Panc1 (cell line): ENCODE measurements around the gene UCP2. TPM values are rescaled to one million over a fixed set of nuclear protein-coding genes. Genes with fewer than 3 reads are reported as not detected.
A peak's percentile ranks its signal among the peaks of the same experiment; 100 is the strongest.

ENCODE experiments used
- ATAC-seq: fragments of 200-7000 bp; cut with Tn5 transposase; 2 replicates; pipeline ENCODE4 v1.9.1; 2020; ENCODE audit warnings: mild to moderate bottlenecking, moderate library complexity
- BruUV-seq: library from RNA; stranded (reverse); fragments of 400-500 nt; replicated peaks from 2 replicates; lab custom pipeline; 2021; lab: Mats Ljungman, UMichigan
- CTCF ChIA-PET: fragments of 300-600 bp; sonication (Branson Sonifier 250); formaldehyde crosslinking; loops from one replicate; lab custom pipeline; 2022; ENCODE audit warnings: antibody characterized with exemption; lab: Charles Lee
- POLR2A ChIA-PET: fragments of 300-600 bp; sonication (Branson Sonifier 250); formaldehyde crosslinking; loops from one replicate; lab custom pipeline; 2022; ENCODE audit warnings: antibody characterized with exemption; lab: Charles Lee
- DNase-seq: peaks from one replicate; pipeline ENCODE4 v3.0.0-alpha.2; 2010; ENCODE audit warnings: low read depth, low spot score
- H3K27ac ChIP-seq: 2 replicates; pipeline ENCODE4 v1.5.1; 2011; ENCODE audit warnings: mild to moderate bottlenecking, low read length, inconsistent platforms
- H3K27me3 ChIP-seq: fragments of 200-500 bp; sonication (Bioruptor generic); 2 replicates; pipeline ENCODE4 v1.6.0; 2014; ENCODE audit warnings: low read length, inconsistent platforms; ENCODE audit not compliant: control insufficient read depth, insufficient read depth
- H3K36me3 ChIP-seq: fragments of 200-500 bp; sonication (Bioruptor generic); 2 replicates; pipeline ENCODE4 v1.5.1; 2014; ENCODE audit warnings: inconsistent platforms, mild to moderate bottlenecking, low read length, moderate library complexity; ENCODE audit not compliant: control insufficient read depth, insufficient read depth
- H3K4me1 ChIP-seq: 2 replicates; pipeline ENCODE4 v1.5.1; 2011; ENCODE audit warnings: inconsistent platforms, mild to moderate bottlenecking, low read length, moderate library complexity; ENCODE audit not compliant: control insufficient read depth, insufficient read depth
- H3K4me3 ChIP-seq, 2 experiments: 2 replicates each; pipeline ENCODE4 v1.5.1; 2011 to 2012; ENCODE audit warnings: low read depth in 2 of 2, low read length in 2 of 2, mild to moderate bottlenecking in 2 of 2, inconsistent platforms in 1 of 2, moderate library complexity in 1 of 2
- H3K9me3 ChIP-seq: fragments of 200-500 bp; sonication (Bioruptor generic); 2 replicates; pipeline ENCODE4 v1.5.1; 2014; ENCODE audit warnings: low read depth, mild to moderate bottlenecking, inconsistent platforms, low read length, moderate library complexity; ENCODE audit not compliant: control insufficient read depth, insufficient read depth
- CTCF ChIP-seq: fragments of 450-650 bp; IDR thresholded peaks from 2 replicates; pipeline ENCODE4 v1.5.1; 2017; ENCODE audit warnings: mild to moderate bottlenecking
- POLR2AphosphoS5 ChIP-seq: IDR thresholded peaks from 2 replicates; pipeline ENCODE4 v1.6.1; 2012; ENCODE audit warnings: mild to moderate bottlenecking, low read depth, low read length, moderate library complexity
- REST ChIP-seq, 2 experiments: IDR thresholded peaks; 2 replicates each; pipeline ENCODE4 v1.6.1; 2011 to 2012; ENCODE audit warnings: low read depth in 2 of 2, control low read depth in 1 of 2, low read length in 1 of 2, mild to moderate bottlenecking in 1 of 2, moderate library complexity in 1 of 2; ENCODE audit not compliant: insufficient read depth in 1 of 2
- SIN3A ChIP-seq: IDR thresholded peaks from 2 replicates; pipeline ENCODE4 v1.6.1; 2012; ENCODE audit warnings: low read depth, mild to moderate bottlenecking, low read length, moderate library complexity, borderline replicate concordance; ENCODE audit not compliant: insufficient read depth
- TCF7L2 ChIP-seq: IDR thresholded peaks from 2 replicates; pipeline ENCODE4 v1.6.1; 2011; ENCODE audit warnings: mild to moderate bottlenecking, low read depth, low read length, inconsistent platforms
- in situ Hi-C: cut with HindIII; loops from 2 replicates; pipeline ENCODE4 v1.10.0; 2016; ENCODE audit warnings: low sequenced_read_pairs, low pct_unique_long_range_greater_than_20kb
- intact Hi-C: fragments of 100-400 bp; cut with micrococcal nuclease; formaldehyde crosslinking; loops from one replicate; pipeline ENCODE4 v1.10.0; 2022; ENCODE audit not compliant: unreplicated experiment
- total RNA-seq: library from RNA; stranded (reverse); gene quantifications from one replicate; pipeline ENCODE4 v1.2.1, GENCODE V29; 2021; ENCODE audit not compliant: unreplicated experiment

Gene UCP2
- total RNA-seq, 1 experiment from 2014 or later, result 68.8 TPM

DNA sequence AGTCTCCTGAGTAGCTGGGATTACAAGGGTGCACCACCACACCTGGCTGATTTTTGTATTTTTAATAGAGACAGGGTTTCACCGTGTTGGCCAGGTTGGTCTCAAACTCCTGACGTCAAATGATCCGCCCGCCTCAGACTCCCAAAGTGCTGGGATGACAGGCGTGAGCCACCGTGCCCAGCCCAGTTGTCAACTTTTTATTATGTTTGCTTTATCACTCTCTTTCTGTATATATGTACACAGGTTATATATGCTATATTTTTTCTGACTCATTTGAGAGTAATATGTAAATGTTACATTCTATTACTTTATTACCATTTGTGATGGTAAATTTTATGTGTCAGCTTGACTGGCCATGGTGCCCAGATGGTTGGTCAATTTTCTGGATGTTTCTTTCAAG lies 50.7 kb downstream of the UCP2 start:
- H3K36me3 ChIP-seq, result no peaks in the 10 kb centered on the region
- TF ChIP-seq REST (IDR thresholded peaks at IDR 0.05; ENCODE audit: insufficient read depth in 1 of 2, low read depth in 2 of 2, low read length in 1 of 2) (no peak), SIN3A (no peak), CTCF (no peak), TCF7L2 (no peak), POLR2AphosphoS5 (no peak)
- CTCF ChIA-PET, result interaction anchor here (0.6 to 1.3 kb wide), 5 partner anchors 14 to 306 kb away, joined by 3 to 12 read pairs (median 4); partner anchors contain the start of gene MRPL48
- no peaks in the 10 kb centered on the region for H3K27me3 ChIP-seq
- no peaks in the 10 kb centered on the region for H3K4me1 ChIP-seq
- POLR2A ChIA-PET, result no interaction called here
- ATAC-seq (no peak), DNase-seq (no peak)
- no peak overlapping the region for H3K4me3 ChIP-seq
- in situ Hi-C loops, result no loop called here
- intact Hi-C loops, result loop anchor here (10.0 kb wide), 1 partner anchor 167 kb away; the partner anchor contains the start of gene RAB6A
- no TSS peak for BruUV-seq
- H3K27ac ChIP-seq, result no peak overlapping the region
- H3K9me3 ChIP-seq, result no peaks in the 10 kb centered on the region

DNA sequence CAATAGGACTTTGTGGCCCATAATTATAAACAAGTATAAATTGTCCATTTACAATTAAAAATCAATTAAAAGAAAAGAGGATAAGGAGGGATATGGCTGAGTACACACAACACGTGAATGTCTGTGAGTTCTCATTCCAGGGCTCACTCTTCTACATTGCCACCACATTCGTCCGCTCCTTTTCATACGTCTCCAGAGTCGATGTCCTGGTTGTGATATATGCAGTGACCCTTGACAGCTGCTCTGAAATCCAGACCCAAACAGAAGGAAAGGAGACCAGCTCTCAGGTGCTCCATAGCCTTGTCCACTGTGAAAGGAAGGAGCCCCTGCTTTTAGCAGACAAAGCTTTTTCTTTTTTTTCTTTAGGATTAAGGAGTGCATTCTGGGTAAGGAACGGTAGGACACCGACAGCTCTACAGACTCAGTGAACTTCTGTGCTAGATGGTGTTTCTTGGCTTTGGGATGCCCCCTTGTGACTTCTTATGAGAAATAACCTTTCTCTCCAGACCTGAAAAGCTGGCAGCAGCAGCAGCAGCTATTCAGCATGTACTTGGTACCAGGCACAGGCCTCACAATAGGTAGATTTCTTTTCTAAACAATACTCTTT lies 51.5 kb downstream of the UCP2 start:
- no peaks in the 10 kb centered on the region for H3K4me1 ChIP-seq
- H3K27ac ChIP-seq, result no peak overlapping the region
- H3K9me3 ChIP-seq, result no peaks in the 10 kb centered on the region
- CTCF ChIA-PET, result interaction anchor here (0.6 to 1.3 kb wide), 12 partner anchors 13 to 305 kb away, joined by 3 to 12 read pairs (median 4); partner anchors contain the start of gene MRPL48
- BruUV-seq, result no TSS peak
- no peak overlapping the region for H3K4me3 ChIP-seq
- in situ Hi-C loops (no loop called here), intact Hi-C loops (loop anchor here (10.0 kb wide), 1 partner anchor 166 kb away; the partner anchor contains the start of gene RAB6A)
- peak; percentile 83 for TF ChIP-seq CTCF
- no peak for TF ChIP-seq POLR2AphosphoS5
- no peaks in the 10 kb centered on the region for H3K27me3 ChIP-seq
- POLR2A ChIA-PET, result interaction anchor here (0.7 kb wide), 1 partner anchor 14 kb away, joined by 4 read pairs; no protein-coding TSS in a partner anchor
- peak; percentile 99 for ATAC-seq
- H3K36me3 ChIP-seq, result no peaks in the 10 kb centered on the region
- DNase-seq, result peak; percentile 46
